Nucleus accumbens (tissue), 56 donors: ENCODE measurements around the gene EP400.

Experiments used
- DNase-seq, 56 donors: peaks; one replicate each; lab custom pipeline; 2025; lab: John Stamatoyannopoulos, UW

EP400 gene

DNA sequence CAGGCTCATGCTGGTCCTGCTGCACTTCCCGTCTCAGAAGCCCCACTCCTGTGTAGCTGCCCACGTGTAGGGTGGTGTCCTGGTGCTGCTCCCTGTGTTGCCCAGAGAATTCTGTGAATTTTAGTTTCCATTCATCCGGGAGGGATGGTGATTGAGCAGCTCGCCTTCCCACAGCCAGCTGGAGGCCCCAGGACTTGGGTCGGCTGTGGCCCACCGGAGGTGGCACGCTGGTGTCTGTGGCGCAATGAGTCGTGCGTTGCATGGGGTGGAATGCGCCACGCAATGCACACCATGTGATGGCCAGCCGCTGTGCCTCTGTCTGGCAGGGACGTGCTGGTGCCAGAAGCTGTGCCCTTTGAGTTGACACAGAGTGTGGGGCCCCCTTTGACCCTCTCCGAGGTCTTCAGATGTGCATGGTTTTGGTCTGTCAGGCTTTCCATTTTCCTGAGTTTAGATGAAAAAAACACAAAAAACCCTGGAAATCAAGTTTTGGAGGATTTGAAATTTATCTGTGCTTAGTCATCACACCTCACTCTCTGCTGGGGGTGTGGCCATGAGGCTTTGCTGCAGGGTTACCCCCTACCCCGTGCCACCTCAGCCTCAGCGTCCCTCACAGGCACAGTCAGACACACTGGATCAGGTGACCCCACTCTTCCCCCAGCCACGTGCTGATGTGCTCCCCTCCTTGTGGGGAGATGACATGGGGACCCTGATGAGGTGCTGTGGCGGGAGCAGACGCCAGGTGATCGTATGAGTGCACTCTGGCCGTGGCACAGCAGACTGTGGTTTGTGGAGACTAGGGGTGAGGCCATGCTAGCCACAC is 64.6 kb downstream of the EP400 start:
- no peak for DNase-seq

DNA sequence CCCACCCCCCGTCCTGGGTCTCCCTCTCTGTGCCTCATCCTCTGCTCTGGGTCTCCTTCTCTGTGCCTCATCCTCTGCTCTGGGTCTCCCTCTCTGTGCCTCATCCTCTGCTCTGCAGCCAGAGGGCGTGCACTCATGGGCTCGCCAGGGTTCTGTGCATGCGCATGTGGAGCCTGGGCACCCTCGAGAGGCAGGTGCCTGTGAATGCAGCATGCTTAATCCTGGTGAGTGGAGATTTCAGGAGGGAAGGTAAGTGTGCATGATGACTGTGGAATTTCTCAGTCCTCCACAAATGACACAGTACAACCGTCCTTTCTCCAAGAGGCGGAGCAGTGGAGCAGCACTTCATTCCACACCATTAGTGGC is 65.2 kb downstream of the EP400 start:
- no peak for DNase-seq

DNA sequence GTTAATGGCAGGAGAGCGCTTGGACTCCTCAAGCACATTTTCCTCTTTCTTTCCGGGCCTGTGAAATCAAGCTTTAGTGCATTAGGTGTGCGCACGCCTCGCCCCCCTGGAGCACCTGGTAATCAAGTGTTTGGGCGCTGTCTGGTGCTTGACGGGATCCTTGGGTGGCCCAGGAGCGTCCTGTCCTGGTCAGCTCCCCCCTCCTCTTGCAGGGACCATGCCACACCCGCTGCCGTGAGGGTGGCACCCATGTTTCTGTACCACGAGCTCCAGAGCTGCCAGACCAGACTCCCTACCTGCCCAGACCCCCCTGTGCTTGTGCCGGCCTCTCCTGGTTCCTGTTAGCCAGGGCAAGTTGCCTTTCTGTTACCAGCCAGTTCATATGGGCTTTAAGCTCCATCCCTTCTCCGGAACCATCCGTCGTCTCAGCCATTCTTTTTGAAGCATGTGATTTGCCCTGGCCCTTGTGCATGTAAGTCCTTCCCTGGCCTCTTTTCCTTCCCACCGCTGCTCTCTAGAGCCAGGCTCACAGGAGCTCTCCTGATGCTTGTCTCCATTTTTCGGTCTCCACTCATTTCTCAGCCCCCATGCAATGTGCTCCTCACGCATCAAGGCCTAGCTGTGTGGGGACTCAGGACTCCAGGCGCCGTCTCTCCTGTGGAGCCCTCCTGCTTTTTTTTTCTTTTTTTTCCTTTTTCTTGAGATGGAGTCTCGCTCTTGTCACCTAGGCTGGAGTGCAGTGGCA is 66.1 kb downstream of the EP400 start:
- DNase-seq = no peak

DNA sequence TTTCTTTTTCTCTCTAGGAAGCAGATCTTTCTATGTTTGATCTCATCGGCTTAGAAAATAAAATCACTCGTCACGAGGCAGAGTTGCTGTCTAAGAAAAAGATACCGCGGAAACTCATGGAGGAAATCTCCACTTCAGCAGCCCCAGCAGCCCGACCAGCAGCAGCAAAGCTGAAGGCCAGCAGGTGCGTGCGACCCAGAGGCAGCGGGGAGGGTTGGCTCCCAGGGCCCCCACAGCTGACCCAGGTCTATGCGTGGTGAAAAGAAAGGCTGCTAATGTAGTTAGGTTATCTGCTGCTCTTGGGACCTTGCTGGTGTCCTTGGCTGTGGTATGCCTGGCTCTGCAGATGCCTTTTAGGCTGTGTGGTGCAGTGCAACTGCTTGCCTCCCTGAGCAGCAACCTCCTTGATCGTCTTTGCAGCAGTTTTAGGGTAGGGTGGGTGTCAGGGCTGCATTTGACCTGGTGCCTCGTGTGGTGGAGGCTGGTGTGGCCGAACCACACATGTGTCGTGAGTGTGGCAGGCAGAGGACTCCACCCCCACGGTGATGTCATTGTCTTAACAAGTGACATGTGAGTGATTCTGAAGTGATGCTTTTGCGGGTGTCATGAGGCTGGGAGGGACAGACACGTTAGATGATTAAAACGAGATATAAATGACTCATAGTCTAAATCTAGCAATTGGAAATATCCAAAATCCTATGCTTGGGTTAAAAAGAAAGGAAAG is 68.6 kb downstream of the EP400 start:
- DNase-seq = peak in 19 of 56 donors; percentile 8 to 71 (median 21)

DNA sequence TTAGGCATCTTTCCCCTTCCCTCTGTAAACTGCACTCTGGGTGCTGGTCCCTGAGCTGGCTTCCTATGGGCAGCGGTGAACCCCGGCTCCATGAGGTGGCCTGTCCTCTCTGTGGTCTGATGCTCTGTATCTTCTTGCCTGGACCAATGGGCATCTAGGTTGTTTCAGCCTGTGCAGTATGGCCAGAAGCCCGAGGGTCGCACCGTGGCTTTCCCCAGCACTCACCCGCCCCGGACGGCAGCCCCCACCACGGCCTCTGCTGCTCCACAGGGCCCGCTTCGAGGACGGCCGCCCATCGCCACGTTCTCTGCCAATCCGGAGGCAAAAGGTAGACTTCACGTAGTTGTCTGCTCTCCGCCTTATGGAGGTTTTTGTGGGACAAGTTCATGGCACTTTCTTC is 70.1 kb downstream of the EP400 start:
- no peak for DNase-seq

DNA sequence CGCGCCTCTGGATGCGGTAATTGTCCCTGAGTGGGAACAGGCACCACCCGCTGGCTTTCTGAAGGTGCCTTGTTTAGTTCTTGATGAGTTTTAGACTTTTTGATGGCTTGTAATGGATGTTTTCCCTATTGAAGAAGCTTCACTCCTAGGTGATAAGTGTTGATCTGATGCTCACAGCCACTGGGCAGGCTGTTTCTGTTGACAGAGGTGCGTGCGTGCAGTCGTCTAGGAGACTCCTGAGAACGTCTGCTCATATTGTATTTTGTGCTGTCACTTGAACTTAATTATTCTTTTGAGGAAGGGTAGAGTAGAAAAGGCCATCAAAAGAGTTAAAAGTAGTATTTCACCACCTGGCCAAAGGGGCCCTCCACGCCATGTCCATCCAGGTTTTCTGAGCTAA is 70.5 kb downstream of the EP400 start:
- no peak for DNase-seq

DNA sequence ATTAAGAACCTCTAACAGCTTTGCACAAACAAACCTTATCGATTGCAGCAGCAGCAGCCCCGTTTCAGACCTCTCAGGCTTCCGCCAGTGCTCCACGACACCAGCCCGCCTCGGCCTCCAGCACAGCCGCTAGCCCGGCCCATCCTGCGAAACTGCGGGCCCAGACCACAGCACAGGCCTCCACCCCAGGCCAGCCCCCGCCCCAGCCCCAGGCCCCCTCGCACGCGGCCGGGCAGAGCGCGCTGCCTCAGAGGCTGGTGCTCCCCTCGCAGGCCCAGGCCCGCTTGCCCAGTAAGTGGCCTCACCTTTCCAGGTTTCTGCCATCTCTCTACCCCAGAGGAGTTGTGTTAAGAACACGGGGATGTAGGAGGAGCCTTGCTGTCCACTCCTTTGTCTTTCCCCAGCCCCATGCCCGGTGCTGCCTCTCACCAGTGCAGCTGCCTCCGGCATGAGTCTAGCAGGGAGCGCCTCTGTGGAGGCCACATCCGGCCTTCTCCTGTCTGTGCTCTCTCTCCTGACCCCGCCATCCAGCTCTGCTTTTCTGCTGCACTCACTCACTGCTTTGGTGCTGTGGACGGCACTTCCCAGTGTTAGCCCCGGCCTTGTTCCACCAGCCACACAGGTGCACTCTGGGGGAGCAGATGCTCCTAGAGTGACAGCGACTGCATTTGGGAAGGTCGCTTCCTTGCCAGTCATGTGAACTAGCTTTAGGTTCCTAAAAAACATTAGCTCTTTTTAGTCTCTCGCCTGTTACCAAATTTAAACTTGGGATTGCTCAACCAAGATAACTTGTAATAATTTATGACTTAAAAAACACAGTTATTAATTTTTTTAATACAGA is 71.5 kb downstream of the EP400 start:
- peak in 1 of 56 donors; percentile 22 for DNase-seq

DNA sequence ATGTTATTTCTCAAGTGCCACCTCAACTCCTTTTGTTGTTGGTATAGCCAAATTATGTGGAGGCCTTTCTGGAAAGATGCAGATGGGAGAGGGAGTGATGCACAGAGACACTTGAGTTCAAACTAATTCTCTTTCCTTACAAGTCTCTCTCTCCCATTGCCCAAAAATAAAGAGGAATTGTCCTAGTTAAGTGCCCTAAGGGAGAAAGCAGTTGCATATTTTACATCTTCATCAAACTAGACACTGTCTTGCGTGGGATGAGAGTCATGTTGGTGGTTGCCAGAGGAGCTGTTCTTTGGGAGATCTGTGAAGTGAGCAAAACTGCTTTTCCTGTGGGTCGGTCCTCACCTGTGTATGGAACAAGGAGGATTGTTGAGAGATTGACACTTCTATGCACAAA is 72.2 kb downstream of the EP400 start:
- DNase-seq = no peak

DNA sequence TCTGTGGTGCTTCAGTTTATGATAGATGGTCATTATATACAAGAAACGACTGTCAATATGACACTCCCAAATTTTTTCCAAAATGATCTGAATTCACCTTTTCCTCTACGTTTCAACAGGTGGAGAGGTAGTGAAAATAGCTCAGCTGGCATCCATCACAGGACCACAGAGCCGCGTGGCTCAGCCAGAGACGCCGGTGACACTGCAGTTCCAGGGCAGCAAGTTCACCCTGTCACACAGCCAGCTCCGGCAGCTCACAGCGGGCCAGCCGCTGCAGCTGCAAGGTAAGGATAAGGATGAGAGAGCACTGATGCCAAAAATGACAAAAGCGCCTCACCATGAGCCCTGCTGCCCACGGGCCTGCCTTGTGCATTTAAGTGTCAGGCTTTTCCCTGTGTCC is 73.9 kb downstream of the EP400 start:
- no peak for DNase-seq

DNA sequence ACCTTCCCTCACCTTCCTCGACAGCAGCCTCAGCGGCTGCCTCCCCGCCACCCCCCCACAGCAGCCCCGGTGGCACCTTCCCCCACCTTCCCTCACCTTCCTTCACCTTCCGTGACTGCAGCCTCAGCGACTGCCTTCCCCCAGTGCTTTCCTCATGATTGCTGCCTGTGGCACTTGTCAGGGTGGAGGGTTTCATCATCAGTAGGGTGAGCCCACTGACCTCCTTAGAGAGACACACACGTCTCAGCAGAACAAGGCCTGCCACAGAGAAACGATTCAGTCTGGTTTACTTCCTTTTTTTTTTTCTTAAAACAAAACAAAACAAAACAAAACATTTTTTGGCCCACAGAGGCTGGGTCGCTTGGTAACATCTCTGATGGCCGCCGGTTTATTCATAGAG is 75.0 kb downstream of the EP400 start:
- DNase-seq = no peak

DNA sequence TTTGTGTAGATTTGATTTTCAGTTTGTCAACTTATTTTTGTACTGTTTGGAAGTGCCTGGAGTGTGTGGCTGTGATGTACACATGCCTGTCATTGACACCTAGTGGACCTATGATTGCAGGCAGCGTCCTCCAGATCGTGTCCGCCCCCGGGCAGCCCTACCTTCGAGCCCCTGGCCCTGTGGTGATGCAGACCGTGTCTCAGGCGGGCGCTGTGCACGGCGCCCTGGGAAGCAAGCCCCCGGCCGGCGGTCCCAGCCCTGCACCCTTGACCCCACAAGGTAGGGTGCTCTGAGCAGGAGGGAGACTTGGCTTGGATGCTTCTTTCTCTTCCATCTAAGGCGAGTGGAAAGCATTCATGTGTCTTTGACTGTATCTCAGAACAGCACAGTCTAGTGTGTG is 75.8 kb downstream of the EP400 start:
- DNase-seq = no peak

DNA sequence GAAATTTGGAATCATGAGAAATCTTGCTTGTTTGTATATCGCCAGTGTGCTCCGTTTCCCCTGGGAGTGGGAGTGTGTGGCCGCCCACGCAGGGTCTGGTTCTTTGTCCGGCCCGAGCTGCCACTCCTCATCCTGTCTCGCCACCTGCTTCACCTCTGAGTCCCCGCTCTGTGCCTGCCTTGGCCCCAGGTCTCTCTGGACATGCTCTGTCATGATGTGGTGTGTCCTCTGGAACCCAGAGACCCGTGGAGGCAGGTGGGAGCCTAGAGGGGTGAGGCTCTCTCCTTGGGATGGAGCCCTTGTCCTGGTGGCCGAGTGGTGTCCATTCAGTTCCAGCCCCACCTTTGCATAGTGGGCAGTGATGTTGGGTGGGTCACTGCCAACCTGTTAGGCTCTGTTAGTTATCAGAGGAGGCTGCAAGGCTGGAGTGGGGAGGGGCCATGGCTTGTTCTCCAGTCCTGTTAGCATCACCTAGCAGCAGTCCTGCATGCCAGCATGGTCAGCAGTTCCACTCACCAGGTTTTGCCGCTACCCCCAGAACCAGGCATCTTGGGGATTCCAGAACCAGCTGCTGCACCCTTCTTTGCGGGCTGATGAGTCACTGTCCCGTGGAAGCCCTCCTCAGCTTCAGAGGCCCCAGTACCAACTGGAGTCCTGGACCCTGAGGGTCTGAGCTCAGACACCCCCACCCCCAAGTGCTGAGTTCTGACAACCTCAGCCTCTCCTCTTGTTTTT is 76.5 kb downstream of the EP400 start:
- no peak for DNase-seq

DNA sequence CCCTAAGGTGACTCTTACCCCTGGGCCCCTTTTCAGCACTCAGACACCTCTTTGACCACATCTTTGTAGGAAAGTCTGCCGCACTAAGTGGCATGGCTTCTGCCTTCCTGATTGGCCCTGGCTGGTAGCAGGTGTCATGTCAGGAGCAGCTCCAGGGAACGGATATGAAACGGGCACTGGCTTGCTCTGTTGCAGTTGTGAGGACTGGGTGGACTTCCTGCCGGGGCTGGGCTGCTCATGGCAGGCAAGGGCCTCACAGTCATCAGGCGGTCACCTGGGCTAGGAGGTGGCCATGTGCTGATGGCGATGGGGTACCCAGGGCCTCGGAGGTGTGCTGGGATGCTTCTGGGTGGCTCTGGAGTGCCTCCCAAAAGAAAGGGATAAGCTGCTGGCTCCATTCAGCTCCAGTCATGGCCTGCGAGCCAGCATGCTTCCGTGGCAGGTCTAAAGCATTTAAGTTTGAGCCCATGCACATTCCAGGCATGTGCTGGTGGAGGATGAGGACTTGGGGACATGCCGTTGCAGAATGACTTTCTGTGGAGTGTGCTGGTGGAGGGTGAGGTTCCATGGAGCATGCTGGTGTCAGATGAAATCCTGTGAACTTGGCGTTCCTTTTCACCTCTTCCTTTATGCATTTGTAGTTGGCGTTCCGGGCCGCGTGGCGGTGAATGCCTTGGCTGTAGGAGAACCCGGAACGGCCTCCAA is 77.2 kb downstream of the EP400 start:
- no peak for DNase-seq

DNA sequence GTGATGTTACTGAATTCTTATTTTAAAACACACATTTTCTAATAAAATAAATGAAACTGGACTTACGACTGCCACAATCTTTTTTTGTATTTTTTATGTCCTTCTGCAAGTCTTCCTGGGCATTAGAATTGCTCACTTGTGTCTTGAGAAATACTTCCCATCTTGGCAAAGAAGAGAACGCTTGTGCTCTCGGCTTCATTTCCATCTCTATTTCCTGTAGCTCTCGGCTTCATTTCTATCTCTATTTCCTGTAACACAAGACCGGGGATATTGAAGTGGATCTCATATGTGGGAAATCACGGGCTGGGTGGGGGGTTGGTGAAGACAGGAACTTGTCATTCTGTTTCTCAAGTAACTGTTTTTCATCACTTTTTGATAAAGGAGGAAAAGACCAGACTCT is 77.9 kb downstream of the EP400 start:
- DNase-seq = no peak

DNA sequence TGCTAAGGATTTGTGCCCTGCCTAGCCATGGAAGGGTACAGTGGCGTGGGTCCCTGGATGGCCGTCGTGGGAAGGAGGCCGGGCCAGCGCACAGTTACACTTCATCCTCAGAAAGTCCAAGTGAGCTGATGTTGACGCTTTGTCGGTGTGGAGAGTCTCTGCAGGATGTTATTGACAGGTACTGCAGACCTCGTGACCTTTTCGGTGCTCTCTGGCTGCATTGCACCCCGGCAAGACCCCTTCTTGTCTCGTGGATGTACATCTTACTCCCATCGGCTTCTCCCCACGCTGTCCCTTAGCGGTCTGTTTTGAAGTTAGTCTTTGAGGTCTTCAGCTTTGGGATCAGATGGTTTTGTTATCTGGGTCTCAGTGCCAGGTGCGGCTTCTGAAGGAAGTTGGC is 78.4 kb downstream of the EP400 start:
- no peak for DNase-seq

DNA sequence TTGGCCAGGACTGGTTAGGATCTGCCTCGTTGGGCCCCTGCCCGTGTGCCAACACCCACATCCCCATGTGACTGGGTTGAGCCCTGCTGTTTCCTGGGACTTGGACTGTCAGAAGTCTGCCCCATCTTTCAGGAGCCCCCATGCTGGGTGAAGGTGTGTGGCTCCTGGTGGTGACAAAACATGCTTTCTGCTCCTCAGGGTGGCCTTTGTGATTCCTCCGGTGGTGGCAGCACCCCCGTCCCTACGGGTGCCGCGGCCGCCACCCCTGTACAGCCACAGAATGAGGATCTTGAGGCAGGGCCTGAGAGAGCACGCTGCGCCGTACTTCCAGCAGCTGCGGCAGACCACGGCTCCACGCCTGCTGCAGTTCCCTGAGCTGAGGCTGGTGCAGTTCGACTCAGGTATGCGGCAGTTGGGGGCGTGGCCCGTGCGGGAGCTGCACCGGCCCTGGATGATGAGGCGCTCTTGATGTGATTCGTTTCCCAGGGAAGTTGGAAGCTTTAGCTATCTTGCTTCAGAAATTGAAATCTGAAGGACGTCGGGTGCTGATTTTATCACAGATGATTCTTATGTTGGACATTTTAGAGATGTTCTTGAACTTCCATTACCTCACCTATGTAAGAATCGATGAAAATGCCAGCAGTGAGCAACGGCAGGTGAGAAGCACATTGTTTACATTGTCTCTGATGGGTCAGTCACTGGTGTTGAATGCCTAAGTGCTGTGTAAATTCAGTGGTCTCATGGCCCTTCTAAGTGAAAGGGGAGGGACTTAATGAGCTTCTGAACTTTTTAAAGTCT is 80.0 kb downstream of the EP400 start:
- no peak for DNase-seq

DNA sequence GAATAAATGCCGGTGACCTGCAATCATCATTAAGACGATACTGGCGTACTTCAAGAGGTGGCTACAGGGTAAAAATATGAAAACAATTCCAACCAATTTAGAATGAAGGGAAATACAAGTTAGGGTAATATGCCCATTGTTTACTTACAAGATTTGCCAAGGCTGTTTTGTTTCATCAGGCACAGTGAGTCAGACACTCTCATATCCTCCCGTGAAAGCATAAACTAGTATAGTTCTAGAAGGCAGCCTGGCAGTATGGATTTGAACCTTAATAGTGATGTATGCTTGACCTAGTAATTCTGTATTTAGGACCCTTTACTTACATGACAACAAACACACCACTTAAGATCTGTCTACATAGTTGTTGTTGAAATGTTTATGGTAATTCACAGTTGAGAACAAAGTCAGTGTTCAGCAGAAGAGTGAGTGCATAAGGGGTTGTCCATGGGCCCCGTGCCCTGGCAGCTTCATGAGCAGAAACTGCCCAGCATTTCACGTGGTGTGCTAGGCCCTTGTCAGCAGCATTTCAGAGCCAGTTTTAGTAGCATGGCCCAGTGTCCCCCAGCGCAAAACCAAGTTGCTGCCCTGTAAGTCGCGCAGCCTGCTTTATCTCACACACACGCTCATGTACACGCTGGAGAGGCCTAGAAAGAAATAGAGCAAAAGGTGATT is 80.8 kb downstream of the EP400 start:
- peak in 52 of 56 donors; percentile 7 to 86 (median 58) for DNase-seq

DNA sequence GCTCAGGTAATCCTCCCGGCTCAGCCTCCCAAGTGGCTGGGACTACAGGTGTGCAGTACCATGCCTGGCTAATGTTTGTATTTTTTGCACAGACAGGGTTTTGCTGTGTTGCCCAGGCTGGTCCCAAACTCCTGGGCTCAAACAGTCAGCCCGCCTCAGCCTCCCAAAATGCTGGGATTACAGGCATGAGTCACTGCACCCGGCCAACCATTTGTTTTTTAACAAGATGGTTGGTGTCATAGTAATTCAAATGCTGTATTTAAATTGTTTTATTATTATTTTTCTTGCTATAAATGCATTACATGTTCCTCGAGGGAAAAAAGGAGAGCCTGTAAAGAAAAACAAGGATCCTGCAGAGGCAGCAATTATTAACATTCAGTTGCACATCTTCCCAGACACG is 83.9 kb downstream of the EP400 start:
- no peak for DNase-seq
